GM19035 (cell line): ENCODE data around the gene IDH3B.
"Not testable (repeated sequence)": the region's sequence is repeated elsewhere in the genome, so short reads cannot be mapped to it uniquely, and the experiment has no call there.

ENCODE experiments used
- ATAC-seq: cut with Tn5 transposase; IDR thresholded peaks from one replicate; pipeline ENCODE4 v1.9.1; 2021; ENCODE audit not compliant: unreplicated experiment

IDH3B gene

GRCh38 chr20:2663887-2664719 is at the start of gene IDH3B:
Gene IDH3B, minus strand, starts transcription at chr20:2664216. Its CDS starts 28 bp downstream, at chr20:2664188.
- ATAC-seq, result peak; percentile 91

- ATAC-seq, result no peak
These were observed 49.3 kb upstream of the IDH3B start for GRCh38 chr20:2713285-2713684.

DNA sequence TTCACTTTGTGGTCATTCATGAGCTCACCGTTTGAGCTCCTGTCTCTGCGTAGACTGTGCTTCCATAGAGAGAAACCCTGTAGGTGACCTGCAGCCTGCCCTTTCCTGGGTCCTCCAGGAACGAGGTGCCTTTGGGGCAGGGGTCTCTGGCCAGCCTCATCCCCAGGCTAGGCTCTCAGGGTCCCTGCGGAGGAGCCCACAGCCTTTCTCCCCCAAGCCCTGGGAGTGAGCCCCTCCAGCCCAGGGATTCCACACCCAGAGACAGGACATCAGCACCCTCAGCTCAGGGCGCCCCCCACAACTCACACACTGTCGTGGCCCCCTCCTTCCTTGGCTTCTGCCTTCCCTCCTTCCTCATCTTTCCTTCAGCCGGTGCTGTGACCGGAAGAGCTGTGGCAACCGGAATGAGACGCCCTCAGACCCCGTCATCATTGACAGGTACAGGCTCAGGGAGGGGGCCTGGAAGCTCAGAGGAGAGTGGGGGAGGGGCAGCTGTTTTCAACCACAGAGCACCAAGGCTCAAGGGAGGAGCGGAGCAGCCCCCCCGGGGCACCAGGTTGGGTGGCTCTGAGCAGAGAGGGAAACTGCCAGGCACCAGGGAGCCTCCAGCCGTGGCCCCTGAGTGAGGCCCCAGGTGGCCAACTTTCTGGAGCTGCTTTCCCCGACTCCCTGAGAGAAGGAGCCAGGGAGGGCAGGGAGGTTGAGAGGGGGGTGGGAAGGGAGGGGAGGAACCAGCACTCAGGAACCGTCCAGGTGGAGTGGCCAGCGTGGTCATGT is 45.4 kb upstream of the IDH3B start:
- no peak for ATAC-seq

GRCh38 chr20:2708665-2709064 is 44.6 kb upstream of the IDH3B start:
- no peak for ATAC-seq

- no peak for ATAC-seq
These were observed 44.0 kb upstream of the IDH3B start for GRCh38 chr20:2708073-2708415.

GRCh38 chr20:2707353-2708072 is 43.5 kb upstream of the IDH3B start:
- ATAC-seq, result no peak

GRCh38 chr20:2706688-2707352 is 42.8 kb upstream of the IDH3B start:
- no peak for ATAC-seq

- no peak for ATAC-seq
These were observed 42.1 kb upstream of the IDH3B start for GRCh38 chr20:2705931-2706645.

- ATAC-seq, result no peak
These were observed 39.9 kb upstream of the IDH3B start for GRCh38 chr20:2703716-2704475.

DNA sequence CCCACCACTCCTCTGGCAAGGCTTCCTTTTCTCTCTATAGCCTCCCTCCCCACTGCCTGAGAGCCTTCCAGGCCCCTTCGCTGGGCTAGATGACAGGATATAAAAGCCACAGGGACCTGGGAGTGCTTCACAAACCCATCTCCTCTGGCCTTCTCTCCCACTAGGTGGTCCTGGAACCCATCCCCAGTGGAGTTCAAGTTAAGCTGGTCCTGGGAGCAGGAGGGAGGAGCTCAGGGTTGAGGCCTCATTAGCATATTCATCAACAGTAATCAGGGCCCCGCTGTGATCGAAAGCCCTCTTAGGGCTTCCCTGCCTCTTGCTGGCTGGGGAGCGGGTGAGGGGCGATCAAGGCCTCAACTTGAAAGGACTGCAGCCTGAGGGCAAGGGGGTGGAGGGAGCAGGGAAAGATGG is 37.7 kb upstream of the IDH3B start:
- no peak for ATAC-seq

DNA sequence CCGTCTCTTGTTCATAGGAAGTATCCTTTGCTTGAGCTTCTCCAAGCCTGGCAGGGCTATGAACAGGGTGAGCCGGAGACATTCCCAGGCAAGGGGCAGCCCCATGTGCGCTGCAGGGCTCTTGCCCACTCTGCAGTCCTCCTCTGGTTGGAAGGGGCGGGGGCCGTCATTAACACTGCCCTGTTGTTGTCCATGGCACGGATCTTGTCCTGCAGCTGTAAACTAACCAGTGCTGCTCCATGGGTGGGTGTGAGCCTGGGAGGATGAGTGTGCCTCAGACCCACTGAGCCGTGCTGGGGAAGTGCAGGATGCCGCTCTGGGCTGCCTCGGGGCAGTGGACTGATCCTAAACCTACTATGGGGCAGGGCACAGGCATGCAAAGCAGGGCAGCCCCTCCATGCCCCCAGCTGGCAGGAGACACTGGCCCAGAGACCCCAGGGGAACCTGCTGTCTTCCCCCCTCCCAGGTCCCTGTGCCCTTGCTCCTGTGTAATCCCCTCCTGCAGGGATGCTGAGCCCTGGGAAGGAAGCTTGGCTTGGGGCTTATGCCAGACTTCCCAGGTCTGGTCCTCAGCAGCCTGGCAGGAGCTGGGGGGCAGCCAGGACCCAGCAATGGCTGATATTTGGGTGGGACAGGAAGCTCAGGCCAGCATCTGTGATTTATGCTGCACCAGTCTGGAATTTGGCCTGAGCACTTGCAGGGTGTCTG is 37.1 kb upstream of the IDH3B start:
- no peak for ATAC-seq

- no peak for ATAC-seq
These were observed 35.9 kb upstream of the IDH3B start for GRCh38 chr20:2699775-2700413.

- ATAC-seq, result no peak
These were observed 34.9 kb upstream of the IDH3B start for GRCh38 chr20:2698912-2699311.

DNA sequence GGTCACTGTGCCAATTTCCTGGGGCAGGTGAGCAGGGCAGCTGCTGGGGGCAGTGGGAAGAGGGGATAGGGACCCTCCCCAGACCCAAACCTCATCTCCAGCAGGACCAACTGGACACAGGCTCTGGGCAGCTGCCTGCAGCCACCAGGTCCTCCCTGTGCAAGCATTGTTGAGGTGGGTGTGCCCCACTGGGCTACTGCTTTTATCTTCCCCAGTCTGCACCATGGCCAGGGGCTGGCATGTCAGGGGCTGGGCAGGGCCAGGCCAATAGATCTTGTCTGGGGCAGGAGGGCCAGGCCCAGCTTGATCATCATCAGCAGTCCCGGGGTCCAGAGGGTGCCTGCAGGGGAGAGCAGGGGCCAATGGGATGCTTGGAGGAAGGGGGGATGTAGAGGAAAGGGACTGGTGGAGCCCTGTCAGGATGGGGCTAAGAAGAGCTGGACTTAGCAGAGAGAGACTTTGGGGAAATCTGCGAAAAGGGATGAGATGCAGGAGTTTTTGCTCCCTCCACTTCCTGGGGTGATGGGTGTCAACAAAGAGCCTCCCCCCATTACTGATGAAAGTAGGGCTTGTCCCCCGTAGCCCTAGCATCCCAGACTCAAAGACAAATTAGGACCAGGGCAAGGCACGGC is 34.3 kb upstream of the IDH3B start:
- no peak for ATAC-seq

GRCh38 chr20:2697768-2698167 is 33.8 kb upstream of the IDH3B start:
- no peak for ATAC-seq

GRCh38 chr20:2696646-2697045 is 32.6 kb upstream of the IDH3B start:
- ATAC-seq, result no peak

DNA sequence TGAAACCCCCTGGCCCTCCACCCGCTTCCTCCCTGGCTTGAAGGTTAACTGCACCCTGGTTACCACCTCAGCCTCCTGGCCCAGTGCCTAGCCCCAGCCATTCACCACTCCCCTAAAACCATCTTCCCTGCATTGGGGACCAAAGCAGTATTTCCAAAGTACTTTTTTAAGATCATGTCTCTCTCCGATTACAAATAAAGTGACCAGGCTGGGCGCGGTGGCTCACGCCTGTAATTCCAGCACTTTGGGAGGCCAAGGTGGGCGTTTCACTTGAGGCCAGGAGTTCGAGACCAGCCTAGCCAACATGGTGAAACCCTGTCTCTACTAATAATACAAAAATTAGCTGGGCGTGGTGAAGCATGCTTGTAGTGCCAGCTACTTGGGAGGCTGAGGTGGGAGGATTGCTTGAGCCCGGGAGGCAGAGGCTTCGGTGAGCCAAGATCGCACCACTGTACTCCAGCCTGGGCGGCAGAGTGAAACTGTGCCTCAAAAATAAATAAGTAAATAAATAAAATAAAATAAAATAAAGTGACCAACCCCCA is 32.0 kb upstream of the IDH3B start:
- ATAC-seq, result not testable (repeated sequence)
